Stimulated activated CD8-positive, alpha-beta memory T cell treated with anti-CD3 and anti-CD28 coated beads, Interleukin-4, amount 100 ng/mL, for 24 hours (primary cell): Measurements from ENCODE around the gene CFAP161.
"Not testable (repeated sequence)": the region's sequence is repeated elsewhere in the genome, so short reads cannot be mapped to it uniquely, and the experiment has no call there.

Source experiments
- DNase-seq: peaks from one replicate; pipeline ENCODE4 v3.0.0-alpha.2; 2020; ENCODE audit warnings: low read depth

The CFAP161 gene

DNA sequence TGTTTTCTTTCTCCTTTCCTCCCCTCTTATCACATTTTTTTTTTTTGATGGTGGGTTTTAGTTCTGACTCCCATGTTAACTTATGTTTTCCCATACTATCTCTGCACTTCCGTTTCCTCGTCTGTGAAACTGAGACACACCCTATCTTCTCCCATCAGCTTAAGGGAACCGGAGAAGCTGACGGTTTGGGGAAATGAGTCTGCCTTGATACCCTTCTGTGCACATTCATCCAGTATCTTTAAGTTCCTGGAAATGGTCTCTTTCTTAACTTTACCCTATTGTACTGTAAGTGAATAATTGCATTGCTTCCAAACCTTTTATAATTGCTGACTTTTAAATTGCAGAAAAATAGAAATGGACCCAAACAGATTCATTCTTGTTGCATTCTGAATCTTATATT lies 26.2 kb upstream of the CFAP161 start:
- DNase-seq, result no peak

DNA sequence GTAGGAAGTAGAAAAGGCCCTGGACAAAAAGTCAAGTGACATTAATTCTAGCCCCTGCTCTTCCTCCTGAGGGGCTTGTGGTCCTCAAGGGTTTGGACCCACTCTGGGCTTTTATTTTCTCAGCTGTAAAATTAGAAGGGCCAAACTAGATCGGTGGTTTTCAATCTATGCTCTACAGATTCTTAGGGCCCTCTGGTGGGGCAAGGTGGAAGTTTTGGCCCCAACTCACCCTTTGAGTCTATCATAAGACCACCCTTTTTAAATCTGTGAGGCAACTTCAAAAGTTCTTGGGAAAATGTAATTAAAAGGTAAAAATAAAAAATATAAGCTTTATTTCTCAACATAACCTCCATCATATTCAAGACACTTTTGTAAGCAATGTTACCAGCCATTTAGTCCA lies 25.6 kb upstream of the CFAP161 start:
- no peak for DNase-seq

DNA sequence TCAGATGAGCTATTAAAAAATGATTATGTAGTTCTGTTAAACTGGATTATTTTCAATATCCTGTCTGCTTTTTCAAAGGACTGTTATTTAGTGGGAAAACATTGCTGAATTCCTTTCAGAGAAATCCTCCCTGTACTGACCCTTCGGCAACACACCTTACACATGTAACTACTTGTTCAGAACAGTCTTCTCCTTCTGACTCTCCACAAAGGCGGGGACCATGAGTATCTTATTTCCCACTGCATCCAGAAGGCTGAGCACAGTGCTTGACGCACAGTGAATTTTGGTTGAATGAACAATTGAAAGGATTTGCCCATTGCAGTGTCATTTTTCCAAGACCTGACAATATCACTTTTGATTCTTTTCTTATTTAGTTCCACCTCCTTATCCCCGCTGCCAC lies 23.1 kb upstream of the CFAP161 start:
- no peak for DNase-seq

DNA sequence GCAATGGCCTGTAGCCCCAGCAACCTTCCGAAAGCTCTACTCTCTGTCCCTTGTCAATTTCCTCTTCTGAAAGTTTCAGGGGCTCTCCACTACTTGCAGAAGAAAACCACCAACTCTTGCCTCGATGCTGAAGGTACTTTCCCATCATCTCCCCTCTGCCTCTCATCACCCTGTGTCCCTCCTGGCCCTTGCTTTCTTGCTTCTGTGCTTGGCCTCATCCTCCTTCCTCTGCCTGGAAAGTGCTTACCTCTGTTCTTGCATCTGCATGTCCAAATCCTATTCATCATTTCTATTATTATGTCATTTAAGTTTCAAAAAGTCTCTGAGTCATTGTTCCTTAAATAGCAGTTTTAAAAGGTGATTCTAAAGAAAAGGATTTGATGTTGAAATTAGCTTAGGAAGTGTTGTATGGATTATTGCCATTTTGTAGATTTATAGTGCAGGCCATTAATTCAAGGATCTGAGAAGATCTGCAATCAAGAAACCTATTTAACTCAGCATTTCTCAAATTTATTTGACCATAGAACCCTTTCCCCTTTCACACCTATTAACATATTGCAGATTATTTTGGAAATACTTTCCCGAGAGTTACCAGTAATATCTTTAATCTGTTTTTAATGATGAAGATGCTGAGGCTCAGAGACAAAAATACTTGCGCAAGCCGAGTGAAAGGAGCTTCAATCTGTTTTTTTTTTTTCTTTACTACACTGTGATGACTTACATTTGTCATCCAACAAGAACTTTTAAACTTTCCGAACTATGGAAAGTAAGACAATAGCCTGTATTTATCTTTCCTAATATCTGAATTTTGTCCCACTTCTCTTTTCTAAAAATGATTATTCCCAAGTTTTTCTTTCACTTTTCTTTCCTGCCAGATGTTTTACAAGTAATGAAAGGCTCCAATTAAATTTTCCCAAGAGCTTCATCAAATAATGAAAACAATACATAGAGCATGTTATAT lies 22.3 kb upstream of the CFAP161 start:
- no peak for DNase-seq

DNA sequence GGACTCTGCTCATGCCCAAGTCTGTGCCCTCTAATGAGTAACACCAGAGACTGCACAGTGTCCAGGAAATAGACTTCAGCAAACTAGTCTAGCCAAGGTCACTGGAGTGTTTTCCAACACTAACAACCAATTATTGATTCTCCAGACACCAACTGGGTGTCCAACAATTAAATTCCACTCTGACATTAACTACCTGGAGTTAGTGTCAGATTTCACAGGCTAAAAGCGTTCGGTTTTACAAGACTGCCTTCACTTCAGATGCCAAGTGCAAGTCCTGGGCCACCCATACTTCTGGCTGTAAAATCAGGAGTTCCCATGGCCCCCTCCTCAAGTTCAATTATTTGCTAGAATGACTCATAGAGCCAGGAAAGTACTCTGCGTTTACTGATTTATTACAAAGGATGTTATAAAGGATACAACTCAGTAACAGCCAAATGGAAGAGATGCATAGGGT lies 20.8 kb upstream of the CFAP161 start:
- DNase-seq, result no peak

DNA sequence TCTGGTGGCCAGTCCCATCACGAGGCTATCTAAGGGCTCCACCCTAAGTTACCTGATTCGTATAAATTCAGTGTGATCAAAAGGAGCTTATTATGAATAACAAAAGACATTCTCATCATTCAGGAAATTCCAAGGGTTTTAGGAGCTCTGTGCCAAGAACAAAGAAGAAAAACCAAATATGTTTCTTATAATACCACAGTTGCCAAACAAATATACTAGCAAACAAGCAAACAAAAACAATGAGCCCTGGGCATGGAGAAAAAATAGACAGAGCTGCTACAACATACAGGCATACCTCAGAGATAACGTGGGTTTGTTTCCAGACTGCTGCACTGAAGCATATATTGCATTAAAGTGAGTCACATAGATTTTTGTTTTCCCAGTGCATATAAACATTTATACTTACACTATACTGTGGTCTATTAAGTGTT lies 20.2 kb upstream of the CFAP161 start:
- no peak for DNase-seq

DNA sequence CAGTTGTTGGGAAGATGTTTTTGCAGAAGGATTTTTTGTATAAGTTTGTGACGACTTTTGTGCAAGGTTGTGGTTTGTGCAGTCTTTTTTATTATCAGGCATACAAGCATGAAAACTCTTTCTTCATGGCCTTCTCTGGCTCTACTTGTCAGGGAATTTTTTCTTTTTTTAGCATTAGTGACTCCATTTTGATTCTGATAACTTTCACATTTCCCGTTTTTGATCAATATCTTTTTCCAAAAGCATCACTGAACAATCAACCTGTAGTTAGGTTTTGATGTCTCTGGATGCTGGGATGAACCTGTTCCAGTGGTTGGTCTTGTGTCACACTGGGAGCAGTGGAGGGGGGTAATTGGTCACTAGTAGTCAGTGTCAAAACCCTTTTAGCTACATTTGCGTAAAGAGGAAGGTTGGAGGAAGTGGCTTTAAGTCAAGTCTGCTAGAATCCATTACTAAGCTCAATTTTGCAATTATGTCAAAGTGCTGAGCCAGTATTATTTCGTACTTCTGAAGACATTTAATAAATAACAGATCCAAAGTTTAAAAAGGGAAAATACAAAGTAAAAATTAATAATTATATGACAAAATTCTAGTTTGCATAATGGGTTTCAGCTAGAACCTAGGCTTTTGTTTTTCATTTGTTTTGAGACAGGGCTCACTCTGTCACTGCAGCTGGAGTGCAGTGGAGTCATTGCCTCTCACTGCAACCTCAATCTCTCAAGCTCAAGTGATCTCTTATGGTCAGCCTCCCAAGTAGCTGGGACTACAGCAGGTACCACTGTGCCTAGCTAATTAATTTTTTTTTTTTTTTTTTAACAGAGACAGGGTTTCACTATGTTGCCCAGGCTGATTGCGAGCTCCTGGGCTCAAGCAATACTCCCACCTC lies 18.8 kb upstream of the CFAP161 start:
- DNase-seq, result no peak

DNA sequence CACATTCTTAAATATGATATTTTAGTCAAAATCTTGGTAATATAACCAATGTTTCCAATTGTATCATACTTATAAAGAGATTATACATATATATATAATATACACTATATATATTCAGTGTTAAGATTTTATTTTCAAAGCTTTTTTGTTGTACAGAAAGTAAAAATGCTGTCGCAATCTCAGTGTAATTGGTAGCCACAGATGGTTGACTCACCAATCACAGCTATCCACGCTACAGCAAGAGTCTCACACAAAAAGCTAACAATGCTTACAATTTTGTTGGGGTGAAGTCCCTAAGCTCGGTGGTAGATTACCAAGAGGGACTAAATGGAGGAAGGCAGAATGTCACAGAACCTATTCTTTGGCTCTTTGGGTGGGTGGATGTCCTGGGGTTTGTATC lies 16.9 kb upstream of the CFAP161 start:
- DNase-seq, result no peak

DNA sequence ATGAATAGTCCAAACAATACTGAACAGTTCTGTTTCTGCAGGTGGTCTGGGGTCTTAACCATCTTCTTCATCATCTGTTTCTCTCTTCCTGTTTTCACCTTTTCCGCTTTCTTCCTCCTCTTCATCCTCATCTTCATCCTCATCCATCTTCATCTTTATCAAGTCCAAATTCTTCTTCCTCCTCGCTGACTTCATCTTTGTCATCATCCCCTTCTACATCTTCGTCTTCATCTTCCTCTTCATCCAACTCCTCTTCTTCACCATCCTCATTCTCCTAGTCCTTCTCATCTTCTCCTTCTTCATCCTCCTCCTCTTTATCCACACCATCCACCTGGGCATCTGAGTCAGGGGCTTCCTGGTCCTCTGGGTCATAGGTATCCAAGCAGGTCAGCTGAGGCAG lies 16.5 kb upstream of the CFAP161 start:
- DNase-seq, result no peak

DNA sequence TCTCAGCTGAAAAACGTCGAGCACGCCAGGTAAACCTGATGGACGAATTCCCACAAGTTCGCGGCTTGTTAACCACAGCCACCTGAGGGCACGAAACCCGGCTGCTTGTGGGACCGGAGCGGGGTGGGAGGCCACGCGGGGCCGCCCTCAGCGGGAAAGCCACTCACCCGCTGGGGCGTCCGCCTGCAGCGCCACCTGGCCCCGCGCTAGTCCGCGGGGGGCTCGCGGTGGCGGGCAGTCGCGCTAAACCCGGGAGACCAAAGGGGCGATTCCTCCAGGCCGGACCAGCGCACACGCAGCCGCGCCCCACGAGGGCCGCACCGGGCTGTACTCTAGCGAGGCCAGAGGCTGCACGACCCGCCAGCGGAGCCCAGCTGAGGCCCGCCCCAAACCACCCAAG lies 15.7 kb upstream of the CFAP161 start:
- no peak for DNase-seq

DNA sequence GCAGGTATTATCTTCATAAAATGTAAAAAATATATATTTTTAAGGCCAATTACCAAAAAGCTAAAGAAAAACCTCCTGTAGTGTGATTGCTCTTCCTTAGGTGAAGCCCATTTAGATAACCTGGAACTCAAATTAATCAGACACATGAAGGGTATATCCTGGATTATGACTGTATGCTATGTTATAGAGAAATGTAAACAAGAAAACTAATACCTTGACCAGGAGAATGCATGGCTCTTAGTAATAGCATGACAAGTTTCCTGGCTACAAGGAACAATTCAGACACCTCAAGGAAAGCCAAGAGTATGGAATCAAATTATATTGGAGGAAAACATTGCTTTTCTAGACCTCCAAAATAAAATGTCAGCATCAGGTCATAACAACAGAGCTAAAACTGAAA lies 14.0 kb upstream of the CFAP161 start:
- DNase-seq, result no peak

DNA sequence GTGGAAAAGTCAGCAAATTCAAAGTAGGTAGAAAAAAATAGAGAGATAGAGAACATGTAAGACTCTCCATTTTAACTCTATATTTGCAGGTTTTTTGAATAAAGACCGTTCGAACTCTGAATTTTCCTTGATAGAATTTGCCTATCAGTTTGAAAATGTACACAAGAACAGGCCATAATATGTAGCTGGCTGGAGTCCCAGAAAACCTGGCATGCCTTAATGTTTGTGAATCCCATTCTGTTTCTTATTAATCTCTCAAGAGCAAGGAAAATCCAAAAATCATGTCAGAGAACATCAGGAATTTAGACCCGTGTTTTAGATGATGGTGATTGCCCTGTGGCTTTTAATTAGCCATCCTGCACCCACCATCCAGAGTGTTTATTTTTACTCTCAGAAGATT lies 7.2 kb upstream of the CFAP161 start:
- no peak for DNase-seq

DNA sequence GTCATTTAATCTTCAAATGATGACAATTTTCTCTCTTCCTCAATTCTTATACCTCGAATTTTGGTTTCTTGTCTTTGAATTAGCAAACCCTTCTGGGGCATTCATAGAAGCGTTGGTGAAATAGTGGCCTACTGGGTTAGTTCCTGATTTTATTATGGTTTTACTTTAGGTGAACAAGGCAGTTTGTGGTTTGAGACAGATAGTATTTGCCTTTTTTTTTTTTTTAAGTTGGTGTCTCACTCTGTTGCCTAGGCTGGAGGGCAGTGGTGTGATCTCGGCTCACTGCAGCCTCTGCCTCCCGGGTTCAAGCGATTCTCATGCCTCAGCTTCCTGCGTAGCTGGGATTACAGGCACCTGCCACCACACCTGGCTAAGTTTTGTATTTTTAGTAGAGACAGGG lies 7.4 kb downstream of the CFAP161 start:
- not testable (repeated sequence) for DNase-seq

DNA sequence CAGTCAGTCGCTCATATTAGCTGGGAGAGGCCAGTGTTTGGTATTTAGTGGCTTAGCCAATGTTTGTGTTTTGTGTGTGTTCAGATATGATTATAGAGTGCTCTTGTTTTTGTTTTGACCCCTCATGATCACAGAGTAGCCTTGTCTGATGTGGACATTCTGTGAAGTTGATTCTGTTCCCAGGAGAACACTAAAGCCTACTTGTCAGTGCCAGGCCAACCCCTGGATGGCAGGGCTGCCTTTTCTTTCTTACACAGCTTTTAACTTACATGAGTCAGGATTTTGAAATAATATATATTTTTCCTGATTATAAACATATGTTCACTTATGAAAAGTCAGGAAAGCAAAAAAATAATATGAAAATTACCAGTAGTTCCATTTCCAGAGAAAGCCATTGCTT lies 11.9 kb downstream of the CFAP161 start:
- DNase-seq, result no peak

DNA sequence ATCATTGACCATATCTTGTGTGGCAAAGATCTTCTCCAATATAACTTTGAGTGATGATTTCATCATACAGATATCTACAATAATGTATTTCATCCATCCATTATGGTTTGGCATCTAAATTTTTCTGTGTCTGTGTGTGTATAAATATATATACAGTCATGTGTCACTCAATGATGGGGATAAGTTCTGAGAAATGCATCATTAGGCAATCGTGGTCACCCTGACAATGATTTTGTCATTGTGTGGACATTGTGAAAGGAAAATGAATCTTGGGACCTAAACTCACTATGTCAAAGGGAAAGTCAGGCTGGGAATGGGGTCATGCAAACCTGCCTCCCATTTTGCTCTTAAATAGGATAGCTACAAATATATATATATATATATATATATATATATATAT lies 12.4 kb downstream of the CFAP161 start:
- no peak for DNase-seq

DNA sequence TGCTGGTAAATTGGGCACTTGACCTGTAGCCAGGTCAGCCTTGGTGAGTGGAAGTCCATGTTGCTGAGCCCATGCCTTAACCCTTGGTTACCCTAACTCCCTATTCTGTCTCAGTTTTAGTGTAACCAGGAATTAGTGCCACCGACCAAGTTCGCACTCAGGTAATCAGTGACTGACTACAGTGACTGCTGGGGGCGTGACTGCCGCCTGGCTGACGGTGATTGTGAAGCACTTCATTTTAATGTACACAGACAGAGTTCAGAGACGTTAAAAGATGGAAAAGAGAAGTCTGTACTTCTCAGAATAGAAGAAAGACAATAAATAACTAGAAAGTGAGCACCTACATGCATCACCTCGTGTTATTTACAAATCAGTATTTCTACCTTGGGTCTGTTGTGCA lies 17.3 kb downstream of the CFAP161 start:
- no peak for DNase-seq

DNA sequence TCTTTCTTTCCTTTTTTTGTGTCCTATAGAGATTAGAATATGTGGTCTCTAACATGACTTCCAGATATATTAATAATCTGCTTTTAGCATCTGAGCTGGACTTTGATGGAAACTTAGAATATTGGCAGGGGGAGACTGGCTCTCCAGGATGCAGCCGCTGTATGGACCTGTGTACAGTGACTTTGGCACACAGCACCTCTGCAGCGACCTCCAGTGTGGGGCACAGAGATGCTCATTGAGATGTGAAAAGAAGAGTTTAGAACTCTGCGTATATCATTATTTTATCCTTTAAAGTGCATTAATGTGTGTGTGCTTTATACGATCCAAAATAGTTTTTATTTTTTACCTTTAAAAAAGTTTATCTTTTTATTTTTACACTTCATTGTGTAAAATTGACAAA lies 18.3 kb downstream of the CFAP161 start:
- no peak for DNase-seq

DNA sequence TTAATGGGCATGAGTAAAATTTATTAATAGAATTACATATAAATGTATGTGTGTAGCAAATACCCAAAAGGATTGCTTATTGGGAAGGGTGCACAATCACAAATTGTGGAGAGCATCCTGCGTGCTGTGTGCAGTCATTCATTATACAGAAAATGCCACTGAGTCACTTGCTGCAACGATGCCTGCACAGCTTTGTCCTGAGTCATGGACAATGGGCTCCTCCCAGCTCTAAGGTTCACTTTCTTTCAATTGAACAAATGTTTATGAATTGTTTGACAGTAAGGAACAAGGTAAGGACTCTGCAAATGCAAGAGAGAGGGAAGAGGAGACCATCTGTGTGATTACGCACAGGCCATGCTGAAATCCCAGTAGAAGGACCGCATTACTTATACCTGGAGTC lies 18.7 kb downstream of the CFAP161 start:
- DNase-seq, result no peak

DNA sequence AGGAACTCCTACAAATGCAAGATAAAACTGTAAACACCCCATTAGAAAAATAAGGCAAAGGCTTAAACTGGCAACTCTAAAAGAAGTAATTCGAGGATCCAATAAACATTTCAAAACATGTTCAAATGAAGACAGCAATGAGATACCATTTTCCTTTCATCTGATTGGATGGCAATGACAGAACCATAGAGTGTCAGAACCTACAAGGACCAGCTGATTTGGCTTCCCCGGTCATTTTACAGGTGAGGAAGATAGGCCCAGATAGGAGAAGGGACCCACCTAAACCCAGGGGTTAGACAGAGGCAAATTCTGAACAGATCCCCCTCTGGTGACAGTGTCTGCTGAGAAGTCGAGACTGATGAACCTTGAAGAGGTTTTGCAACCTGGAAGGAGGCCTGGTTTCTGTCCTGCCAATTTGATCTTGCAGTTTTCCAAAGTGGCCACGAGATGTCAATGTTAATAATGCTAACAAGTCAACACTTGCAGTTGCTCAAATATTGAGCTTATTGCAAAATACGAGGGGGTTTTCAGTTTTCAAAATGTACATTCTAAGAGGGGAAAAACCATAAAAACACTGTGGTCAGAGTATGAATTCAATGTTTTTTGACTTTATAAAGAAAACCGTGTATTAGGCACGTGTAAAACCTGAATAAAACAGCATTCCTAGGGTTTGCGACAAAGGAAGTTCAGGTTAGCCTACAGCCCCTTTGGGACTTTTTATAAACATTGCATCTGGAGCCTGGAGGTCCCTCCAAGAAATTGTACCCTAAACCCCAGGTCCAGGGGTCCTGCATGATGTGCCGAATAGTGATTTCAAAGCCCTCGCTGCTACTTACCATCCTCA lies 21.5 kb downstream of the CFAP161 start:
- DNase-seq, result no peak

DNA sequence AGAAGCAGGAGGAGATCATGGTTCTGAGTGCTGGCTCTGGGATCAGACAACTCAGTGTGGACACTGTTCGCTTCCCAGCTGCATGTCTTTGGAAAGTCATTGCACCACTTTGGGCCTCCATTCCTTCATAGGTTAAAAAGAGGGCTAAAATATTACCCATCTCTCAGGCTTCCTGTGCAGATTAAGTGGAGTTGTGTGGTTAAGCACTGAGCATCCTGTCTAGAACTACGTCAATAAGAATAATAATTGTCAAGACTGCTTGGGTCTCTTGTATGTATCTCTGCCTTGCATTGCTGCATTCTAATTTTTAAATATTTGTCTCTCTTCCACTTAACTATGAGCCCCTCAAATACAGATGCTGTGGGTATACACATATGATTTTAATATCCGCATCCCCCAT lies 22.3 kb downstream of the CFAP161 start:
- no peak for DNase-seq

DNA sequence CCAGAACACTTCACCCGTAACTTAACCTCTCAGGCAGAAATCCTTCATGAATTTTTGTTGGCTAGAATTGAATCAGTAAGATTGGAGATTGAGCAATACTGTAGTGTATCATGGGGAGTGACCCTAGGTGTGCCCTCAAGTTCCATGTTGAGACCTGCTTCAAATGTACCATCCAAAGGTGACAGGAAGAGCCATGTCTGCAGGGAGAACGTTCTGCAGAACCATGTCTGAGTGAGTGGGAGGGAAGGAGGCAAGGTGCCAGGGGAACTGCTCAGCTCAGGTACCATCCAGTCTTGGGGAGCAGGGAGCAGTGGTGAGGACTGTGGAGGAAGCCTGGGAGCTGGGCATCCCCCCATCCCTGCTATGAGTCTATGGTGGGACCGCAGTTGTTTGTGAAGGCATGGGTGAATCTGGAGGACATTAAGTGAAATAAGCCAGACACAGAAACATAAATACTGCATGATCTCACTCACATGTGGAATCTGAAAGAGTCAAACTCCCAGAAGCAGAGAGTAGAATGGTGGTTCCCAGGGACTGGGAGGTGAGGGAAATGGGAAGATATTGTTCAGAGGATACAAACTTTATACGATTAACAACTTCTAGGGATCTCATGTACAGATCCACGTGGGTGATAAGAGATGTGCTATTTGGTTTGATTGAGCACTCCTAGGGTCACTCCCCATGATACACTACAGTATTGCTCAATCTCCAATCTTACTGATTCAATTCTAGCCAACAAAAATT lies 23.3 kb downstream of the CFAP161 start:
- no peak for DNase-seq

DNA sequence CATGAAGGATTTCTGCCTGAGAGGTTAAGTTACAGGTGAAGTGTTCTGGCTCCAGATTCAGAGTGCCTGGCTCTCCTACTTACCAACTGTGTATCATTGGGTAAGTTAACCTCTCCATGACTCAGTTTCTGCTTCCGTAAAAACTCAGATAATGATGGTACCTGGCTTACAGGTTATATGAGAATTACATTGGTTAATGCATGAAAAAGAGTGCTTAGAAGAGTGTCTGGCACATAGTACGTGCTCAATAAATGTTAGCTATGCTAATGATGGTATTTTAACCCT lies 23.8 kb downstream of the CFAP161 start:
- no peak for DNase-seq
